ENCODE results near the gene TIA1.
A peak's percentile ranks its signal among the peaks of the same experiment; 100 is the strongest.
"Not testable (repeated sequence)": the region's sequence is repeated elsewhere in the genome, so short reads cannot be mapped to it uniquely, and the experiment has no call there.

Gene TIA1

DNA sequence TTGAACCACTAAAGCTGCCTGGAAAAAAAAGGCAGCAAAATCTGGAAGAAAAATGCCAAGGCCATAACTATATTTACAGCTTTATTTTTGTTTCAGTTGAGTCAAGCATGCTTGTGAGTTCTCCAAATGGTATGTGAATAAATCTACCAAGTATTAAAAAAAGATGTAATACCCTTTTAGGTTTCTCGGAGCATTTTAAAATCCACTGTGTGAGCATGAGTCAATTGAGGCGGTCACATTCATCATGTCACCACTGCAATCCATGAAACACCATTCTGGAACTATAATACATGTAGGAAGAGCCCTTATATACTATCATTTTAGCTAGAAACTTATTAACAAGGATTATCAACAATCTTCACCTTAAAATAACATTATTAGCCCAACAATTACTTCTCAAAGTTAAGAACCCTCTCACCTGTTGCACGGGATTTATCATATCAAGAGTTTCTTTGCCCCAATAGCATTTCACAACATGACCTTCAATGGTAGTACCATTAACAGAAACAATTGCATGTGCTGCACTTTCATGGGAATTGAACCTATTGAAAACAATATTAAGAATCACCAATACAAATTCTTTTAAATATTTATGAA, 33.4 kb downstream of the TIA1 start:
- no peak for DNase-seq

DNA sequence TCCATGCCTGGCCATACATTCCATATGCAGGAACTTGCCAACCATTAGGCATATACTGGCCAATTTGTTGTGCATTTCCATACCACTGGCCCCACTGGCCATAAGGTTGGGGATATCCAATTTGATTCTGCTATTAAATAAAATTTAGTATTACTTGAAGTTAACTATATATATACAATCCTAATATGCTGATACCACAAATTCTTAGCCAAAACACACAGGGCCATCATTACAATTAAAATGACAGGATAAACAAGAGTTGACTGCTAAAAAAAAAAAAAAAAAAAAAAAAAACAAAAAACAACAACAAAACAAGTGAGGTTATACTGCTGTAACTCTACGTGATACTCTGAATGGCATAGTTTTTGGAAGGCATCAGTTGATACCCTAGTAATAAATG, 34.1 kb downstream of the TIA1 start:
- no peak for DNase-seq

DNA sequence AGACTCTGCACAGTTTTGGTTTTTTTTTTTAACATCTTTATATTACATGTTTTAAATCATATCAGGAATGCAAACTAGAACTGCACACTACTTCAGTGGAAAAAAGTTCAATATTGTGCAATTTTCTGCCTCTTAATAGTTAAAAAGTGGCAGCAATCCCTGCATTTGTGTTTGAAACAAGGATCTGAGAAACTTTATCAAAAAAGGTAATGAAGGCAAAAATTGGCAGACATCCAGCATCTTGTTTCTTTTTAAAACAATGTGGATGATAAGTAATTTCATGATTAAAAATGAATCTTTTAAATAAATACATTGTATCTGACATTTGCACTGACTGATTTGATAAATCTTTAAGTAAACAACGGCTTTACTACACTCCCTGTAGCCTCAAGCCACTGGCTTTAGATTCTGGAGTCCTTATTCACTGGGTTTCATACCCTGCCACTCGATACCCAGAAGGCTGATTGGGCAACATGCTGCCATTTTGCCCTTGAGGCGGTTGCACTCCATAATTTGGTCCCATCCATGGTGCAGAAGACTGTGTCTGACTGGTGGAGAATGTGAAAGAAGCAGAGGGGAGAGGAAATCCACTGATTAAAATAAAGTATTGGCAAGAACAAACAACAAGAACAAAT, 36.0 kb downstream of the TIA1 start:
- no peak for DNase-seq

DNA sequence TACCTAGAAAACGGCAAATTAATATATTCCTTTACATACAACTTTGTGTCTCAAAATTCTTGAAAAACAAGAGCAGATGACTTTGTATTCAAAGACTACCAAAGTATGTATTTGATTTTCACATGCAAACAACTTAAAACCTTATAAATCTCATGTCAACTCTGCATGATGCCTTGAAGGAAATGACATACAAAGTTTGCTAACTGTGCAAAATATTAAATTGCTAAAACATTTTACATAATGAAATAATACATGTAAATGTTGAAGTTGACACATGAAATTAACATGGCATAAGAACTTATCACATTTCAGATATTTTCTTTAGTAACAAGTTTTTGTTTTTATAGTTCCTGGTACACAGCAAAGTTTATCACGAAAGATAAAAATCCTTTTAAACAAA, 36.8 kb downstream of the TIA1 start:
- no peak for DNase-seq

DNA sequence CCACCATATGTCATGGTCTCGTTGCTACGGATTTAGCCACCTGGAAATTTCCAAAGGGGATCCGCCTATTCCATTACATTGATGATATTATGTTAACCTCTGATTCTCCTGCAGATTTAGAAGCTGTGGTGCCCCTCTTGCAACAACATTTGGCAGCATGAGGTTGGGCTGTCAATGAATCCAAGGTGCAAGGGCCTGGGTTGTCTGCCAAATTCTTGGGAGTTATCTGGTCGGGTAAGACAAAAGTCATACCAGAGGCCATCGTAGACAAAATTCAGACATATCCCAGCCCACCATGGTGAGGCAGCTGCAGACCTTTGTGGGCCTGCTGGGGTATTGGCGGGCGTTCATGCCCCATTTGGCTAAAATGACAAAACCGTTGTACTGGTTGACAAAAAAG, 44.0 kb downstream of the TIA1 start:
- no peak for DNase-seq

DNA sequence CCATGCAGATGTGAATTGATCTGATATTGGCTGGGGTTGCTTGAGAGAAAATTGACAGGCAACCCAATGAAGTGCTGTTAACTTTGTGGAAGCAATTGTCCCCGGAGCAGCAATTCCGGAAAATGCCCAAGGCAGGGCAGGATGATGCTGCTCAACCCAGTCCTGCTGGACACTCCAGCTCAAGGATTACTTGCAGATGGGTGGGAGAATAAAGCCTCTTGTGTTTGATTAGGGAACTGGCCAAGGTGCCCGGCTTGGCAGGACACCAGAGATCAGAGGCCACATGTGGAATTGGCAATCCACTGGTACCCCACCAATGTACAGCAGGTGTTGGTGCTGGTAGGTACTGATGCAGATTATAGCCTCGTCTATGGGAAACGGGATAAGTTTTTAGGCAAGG, 45.3 kb downstream of the TIA1 start:
- no peak for DNase-seq

DNA sequence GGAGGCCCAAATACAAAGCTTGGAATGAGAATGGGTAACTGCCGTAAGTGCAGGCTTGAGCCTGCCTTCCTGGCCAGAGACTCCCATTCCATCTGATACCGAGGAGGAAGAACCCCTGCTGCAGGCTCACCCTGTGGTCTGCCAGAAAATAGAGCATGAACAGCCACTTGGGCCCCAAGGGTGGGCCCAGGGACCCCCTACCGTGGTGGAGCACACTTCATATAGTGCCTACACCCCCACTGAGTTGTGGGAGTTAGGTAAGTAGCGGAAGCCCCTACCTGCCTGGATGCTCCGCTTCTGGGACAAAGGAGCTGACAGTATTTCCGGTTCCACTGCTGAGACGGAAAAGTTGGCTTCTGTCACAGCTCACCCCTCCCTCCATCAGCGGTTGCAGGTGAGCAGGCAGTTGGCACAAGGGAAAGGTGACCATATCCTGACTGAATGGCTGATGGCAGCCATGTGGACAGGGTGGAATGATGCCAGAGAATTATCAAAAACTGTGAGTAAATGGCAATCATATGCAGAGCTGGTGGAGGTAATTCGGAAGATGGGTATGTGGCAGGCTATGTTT, 46.1 kb downstream of the TIA1 start:
- DNase-seq: no peak

DNA sequence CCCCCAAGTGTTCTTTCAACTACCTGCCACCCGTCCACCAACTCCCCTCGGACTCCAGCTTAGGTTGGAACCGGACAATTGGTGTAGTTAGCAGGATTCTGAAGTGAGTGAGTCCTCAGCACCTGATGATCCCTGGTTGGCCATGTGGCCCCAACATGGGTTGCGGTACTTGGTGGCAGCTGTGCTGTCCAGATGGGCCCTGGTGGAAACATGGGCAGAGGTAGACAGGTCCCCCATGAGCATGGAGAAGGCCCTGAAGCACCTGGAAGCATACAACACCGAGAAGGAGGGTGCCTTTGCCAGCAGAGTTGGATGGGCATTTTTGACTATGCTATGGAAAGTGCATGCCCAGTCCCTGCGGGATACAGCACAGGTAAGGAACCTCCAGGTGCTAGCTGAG, 46.6 kb downstream of the TIA1 start:
- no peak for DNase-seq

DNA sequence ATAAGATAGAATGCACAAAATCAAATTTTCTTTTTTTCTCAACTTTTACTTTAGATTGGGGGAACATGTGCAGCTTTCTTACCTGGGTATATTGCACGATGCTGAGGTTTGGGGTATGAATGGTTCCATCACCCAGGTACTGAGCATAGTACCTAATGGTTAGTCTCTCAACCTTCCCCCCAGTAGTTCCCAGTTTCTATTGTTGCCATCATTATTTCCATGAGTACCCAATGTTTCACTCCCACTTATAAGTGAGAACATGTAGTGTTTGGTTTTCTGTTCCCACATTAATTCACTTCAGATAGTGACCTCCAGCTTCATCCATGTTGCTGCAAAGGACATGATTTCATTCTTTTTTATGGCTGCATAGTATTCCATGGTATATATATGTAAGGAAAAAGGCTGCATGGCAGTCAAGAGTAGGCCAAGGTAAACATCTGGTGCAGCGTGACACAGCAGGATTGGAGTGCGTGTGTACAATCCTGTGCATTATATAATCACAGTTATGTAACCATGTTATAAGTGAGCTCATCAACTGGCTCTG, 47.1 kb downstream of the TIA1 start:
- DNase-seq: no peak

DNA sequence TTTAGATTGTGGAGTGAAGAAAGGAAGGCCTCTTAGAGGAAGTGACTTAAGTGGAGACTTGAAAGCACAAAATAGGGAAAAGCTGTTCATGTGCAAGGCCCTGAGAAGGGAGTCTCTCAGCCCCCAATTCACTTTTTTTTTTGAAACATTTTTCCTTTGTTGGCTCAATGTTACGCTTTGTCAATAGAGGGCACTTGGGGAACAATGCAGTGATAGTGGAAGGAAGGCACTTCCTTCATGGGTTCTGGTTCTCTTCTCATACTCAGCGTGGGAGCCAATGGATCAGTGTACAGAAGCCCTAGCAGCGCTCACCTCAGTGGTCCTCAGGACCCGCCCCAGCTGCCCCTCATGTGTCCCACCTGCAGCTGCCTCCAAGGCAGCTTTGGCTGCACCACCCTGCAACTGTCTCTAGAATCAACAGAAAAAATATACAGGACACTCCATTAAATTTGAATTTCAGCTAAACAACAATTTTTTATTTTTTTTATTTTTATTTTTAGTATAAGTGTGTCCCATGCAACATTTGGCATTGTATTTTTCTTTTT, 49.0 kb downstream of the TIA1 start:
- no peak for DNase-seq

DNA sequence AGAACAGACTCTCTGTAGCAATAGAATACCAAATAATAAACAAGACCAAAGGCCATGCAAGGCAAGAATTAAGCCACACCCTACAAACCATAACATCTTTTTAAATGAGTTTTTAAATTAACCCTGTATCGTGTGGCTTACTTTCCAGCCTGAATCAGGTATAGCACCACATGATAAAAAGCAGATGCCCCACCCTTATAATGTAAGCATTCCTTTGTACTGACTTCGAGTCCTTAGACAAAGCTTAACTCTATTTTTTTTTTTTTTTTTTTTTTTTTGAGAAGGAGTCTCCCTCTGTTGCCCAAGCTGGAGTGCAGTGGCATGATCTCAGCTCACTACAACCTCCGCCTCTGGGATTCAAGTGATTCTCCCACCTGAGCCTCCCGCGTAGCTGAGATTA, 55.9 kb downstream of the TIA1 start:
- no peak for DNase-seq

DNA sequence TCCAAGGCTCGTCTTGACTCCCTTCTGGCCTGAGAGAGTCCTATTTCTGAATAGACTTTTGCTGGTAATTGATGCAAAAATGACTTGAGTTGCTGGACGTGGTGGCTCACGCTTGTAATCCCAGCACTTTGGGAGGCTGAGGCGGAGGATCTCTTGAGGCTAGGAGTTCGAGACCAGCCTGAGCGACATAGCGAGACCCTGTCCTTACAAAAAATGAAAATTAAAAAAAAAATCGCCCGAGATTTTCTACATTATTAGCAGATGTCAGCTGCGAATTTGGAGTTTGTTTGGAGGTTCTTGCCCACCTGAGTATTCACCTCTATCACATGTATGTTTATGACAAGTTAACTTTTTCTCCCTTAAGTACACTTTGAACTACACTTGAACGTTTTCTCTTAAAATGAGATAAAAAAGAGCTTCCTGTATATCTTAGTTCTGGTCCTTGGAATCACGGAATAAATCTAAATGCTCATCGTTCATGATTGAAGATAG, 57.1 kb downstream of the TIA1 start:
- DNase-seq: no peak

DNA sequence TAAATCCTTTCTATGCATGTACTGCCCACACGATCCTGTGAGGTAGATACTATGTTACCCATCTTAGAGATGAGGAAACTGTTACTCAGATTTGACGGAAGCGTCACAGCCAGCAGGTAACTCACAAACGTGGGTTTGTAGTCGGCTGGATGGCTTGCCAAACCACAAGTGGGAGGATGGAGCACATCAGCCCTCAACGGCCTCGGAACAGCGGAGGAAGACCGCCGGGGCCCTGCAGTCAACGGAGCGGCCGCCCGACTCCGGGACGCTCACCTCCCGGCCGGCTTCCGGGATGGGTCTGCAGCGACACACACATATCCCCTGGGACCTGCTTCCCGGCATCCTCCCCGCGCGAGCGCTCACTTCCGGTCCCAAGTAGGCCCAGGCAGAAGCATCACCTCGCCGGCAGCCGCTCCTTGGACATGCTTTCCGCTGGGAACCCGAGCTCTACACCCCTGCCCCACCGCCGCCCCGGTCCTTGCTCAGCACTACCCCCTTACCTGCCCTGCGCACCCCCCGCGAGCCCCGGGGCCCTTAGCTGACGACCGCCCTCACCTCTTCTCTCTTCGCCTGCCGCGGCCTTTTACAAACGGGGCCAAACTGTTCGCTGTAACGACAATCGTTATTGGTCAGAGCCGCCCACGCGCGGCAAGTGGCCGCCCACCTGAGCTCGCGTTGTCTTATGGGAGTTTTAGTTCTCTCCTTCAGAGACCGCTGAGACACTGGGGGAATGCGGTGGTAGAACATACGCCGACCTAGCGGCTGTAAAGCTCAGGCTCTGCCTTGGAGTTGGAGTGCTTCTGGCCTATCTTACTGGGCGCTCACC, 57.8 kb downstream of the TIA1 start, which contains the start of gene C2orf42:
TSS of gene C2orf42 (minus strand) at position 602 of the 826 bp plus-strand sequence. CDS start 9,034 bp downstream, outside the sequence.
- DNase-seq: peak; percentile 95 to 97

DNA sequence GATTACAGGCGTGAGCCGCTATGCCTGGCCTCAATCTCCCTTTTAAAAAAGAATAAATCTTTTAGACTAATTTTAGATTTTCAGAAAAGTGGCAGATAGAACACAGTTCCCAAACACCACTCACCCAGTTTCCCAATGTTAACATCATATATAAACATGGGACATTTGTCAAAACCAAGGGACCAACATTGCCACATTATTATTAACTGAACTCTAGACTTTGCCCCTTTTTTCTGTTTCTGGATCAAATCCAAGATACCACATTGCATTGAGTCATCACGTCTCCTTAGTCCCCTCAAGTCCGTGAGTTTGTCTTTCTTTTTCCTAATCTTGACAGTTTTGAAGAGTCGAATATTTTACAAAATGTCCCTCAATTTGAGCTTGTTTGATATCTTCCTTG, 60.0 kb downstream of the TIA1 start:
- no peak for DNase-seq

DNA sequence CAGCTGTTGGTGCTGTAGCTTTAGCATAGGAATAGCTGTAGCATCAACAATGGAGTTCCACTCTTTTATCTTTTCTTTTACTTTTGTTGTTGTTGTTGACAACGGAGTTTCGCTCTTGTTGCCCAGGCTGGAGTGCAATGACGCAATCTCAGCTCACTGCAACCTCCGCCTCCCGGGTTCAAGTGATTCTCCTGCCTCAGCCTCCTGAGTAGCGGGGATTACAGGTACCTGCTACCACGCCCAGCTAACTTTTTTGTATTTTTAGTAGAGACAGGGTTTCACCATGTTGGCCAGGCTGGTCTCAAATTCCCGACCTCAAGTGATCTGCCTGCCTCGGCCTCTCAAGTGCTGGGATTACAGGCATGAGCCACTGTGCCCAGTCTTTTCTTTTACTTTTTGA, 61.3 kb downstream of the TIA1 start:
- not testable (repeated sequence) for DNase-seq

DNA sequence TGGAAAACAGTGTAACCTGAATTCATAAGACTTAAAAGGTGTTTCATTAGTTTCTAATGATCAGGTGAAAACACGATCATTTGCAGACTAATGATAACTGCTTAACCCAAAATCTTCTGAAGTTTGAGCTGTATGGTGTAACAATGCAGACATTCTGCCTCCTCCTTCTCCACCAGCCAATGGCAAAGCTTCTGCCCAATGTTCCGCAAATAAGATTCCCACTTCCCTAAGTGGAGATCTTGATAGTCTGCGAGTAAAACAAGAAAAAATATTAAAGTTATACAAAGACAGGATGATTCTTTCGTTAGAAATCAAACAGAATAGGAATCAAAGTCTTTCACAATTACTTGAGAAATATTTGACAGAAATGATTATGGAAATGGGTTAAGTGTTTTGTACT, 65.7 kb downstream of the TIA1 start:
- no peak for DNase-seq

DNA sequence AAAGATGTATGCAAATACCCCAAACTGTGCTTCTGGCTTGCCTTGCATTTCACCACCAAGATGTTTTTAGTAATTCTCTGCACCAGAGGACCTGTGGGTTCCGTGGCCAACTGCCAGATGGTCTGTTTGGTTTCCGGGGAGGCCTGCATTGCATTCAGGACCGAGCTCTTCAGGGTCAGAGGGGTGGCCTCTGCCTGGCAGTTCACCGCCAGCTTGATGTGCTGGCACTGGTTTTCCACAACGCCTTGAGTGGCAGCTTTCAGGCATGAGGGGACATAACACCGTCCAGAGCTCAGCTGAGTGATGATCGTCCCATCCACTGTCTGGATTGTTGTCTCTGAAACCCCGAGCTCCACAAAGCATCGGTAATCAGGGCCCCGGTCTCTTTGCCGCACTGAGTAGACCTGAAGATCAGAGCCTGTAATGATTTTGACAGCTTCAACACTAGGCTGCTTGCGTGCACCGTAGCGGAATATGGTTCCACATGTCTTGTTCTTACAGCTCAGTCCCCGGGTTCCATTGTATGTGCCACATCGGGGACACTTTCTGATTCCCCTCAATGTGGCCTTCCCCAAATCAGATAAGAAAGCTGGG, 67.0 kb downstream of the TIA1 start:
- no peak for DNase-seq

DNA sequence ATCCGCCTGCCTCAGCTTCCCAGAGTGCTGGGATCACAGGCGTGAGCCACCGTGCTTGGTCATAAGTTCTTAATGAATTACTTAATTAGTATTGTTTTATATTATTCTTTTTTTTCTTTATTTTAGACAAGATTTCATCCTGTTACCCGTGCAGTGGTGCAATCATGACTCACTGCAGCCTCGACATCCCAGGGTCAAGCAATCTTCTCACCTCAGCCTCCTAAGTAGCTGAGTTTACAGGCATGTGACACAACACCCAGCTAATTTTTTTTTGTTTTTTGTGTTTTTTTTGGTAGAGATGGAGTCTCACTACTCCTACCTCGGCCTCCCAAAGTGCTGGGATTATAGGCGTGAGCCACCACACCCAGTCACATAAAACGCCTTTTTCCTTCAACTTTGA, 74.9 kb downstream of the TIA1 start:
- DNase-seq: no peak

DNA sequence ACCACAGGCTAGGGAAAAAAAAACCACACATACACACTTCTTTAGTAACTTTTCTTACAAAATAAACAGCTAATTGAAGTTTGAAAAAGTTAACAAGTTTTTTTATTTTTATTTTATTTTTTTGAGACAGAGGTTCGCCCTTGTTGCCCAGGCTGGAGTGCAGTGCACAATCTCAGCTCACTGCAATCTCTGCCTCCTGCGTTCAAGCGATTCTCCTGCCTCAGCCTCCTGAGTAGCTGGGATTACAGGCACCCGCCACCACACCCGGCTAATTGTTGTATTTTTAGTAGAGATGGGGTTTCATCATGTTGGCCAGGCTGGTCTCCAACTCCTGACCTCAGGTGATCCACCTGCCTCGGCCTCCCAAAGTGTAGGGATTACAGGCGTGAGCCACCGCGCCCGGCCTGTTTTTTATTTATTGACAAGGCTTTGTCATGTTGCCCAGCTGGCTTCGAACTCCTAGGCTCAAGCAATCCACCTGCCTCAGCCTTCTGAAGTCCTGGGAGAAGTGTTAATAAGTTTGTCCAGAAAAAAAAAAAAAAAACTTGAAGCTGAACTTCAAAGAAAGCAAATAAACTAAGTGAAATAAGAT, 78.7 kb downstream of the TIA1 start:
- DNase-seq: not testable (repeated sequence)

DNA sequence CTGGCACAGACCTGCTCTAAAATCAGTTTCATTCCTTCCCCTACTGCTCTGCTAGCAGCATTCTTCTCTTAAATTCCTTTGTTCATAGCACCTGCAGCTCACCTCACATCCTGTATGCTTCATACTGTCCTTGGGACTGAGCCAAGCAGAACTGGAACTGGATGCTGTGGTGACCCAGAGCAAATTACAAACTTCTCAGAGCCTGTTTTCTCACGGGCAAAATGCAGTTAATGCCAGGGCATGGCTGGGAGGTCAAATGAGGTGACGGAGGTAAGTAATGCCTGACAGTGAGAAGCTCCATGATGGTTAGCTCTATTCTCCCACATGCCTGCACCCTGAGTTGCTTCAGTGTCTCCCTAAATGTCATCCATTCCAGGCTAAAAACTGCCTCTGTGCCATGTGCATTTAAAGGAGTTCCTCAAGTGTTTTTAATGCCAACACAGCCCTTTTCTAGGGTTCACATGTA, 87.3 kb downstream of the TIA1 start:
- no peak for DNase-seq

DNA sequence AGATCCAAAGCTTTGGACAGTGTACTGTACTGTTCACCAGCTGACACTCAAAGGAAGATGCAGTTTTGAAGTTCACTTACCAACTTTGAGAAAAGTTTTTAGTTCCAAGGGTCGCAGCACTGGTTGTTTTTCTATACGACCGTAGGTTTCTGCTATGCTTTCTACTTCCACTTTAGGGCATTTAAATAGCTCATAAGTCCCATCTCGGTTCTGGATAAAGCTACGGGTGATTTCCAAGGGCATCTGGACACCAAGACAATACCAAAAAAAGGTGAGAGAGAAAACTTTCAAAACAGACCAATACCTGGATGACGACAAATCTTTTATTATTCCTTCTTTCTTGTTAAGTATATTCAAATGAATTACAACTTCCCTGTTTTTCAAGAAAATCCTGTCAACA, 87.9 kb downstream of the TIA1 start:
- DNase-seq: no peak
